Gastroesophageal sphincter (tissue), 3 donors: ENCODE data around the gene RNF150.

ENCODE experiments used
- CTCF ChIP-seq, 4 experiments: fragments of 200-600 bp in 2 of 4; fragments of 450-650 bp in 2 of 4; sonication (generic) in 1 of 4; IDR thresholded peaks; one replicate each; pipeline ENCODE4 v1.5.1; 2017 to 2019; ENCODE audit warnings: antibody characterized with exemption in 4 of 4, mild to moderate bottlenecking in 2 of 4, moderate library complexity in 2 of 4
- EP300 ChIP-seq: sonication (generic); formaldehyde crosslinking; IDR thresholded peaks from one replicate; pipeline ENCODE4 v1.6.1; 2017; ENCODE audit warnings: antibody characterized with exemption, mild to moderate bottlenecking
- POLR2A ChIP-seq, 2 donors: fragments of 450-650 bp; IDR thresholded peaks; one replicate each; pipeline ENCODE4 v1.6.1; 2017; ENCODE audit warnings: antibody characterized with exemption in 2 of 2, mild to moderate bottlenecking in 2 of 2, moderate library complexity in 1 of 2
- POLR2AphosphoS5 ChIP-seq: sonication (generic); formaldehyde crosslinking; IDR thresholded peaks from one replicate; pipeline ENCODE4 v1.6.1; 2017; ENCODE audit warnings: antibody characterized with exemption

GRCh38 chr4:140963883-140964282 lies 169.4 kb downstream of the RNF150 start:
- TF ChIP-seq CTCF (IDR thresholded peaks at IDR 0.05) (no peak), POLR2AphosphoS5 (no peak), POLR2A (IDR thresholded peaks at IDR 0.05) (no peak), EP300 (no peak)
